ENCODE data around the gene APEH.

APEH gene

DNA sequence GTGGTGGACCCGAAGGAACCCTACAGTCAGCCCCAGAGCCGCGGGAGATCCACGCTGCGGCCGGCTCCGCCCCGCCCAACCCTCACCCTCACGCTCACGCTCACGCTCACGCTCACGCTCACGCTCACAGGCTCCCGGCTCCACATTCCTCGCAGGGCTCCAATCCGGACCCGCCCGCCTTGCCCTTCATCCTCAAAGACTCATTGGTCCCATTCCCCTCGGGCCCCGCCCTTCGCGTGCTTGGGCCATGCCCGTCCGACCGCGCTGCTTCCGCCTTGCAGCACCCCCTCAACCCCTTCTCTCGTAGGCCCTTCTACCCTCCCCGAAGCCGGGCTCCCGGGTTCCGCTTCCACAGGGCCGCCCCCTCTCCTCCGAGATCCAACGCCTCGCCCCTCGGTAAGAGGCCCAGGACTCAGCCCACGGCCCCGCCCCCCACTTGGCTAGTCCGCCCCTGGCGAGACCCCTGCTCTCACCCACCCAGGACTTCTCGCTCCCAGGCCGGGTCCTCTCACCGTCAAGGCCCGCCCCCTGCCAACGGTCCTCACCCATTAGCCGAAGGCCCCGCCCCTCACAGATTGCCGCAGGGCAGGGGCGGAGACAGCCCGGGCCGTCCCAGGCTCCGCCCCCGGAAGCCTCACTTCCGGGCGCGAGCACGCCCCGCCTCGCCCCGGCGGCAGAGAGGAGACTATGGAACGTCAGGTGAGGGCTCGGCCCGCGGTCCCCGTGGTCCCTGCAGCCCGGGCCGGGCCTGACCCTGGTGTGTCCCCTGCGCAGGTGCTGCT lies at the start of gene APEH:
APEH (plus strand) TSS at position 637 of the 782 bp plus-strand sequence; CDS start at position 688, 51 bp downstream.
- peak; percentile 89 to 99 (median 94) for DNase-seq (ENCODE audit: low read depth in 4 of 4, low spot score in 1 of 4)

DNA sequence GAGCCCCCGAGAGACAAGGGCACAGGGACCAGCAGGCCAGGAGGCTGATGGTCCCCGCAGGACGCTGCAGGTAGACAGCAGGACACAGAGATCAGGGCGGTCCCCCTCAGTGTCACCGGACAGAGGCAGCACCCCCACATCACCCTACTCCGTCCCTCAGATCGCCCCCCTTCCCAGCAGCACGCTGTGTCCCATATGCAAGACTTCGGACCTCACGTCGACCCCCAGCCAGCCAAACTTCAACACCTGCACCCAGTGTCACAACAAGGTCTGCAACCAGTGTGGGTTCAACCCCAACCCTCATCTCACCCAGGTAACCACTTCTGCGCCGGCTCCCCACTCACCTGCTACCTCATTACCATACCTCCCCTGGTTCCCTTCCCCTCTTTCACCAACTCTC lies 49.1 kb upstream of the APEH start:
- no peak for DNase-seq (ENCODE audit: low read depth in 4 of 4, low spot score in 1 of 4)

DNA sequence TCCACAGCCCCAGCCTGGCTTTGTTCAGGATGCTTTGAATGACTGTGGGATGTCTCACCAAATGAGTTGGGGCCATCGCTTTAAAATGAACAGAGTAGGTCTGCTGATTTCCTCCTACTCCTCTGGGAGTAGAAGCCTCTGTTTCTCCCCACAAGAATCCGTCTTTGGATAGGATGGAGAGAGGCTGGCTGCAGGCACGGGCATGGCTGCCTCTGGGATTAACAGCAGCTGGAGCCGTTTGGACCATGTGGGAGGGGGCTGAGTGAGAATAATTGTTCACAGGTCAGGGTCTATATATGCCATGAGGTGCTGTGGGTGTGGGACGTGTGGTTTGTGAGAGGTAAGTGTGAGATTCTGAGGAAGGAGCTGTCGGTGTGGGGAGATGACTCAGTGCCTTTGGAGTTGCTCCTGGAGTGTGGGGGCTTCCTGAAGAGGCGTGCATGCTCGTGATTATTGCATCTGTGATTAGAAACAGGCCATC lies 48.0 kb upstream of the APEH start:
- no peak for DNase-seq (ENCODE audit: low read depth in 4 of 4, low spot score in 1 of 4)

DNA sequence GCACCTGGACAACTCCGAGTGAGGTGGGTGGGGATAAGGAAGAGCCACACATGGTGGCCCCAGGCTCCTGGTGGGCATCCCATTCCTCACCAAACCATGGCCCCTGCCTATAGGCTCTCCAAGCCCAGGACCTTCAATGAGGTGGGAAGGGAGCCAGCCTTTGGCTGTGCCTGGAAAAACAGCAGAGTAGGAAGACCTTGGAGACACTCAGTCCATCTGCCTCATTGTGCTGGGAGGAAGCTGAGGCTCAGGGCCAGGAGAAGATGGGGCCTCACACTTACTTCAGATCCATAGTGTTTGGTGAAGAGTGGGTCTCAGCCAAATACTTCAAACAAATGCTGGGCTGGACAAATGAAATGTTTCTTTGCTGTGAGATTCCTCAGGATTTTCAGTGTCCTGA lies 47.4 kb upstream of the APEH start:
- no peak for DNase-seq (ENCODE audit: low read depth in 4 of 4, low spot score in 1 of 4)

DNA sequence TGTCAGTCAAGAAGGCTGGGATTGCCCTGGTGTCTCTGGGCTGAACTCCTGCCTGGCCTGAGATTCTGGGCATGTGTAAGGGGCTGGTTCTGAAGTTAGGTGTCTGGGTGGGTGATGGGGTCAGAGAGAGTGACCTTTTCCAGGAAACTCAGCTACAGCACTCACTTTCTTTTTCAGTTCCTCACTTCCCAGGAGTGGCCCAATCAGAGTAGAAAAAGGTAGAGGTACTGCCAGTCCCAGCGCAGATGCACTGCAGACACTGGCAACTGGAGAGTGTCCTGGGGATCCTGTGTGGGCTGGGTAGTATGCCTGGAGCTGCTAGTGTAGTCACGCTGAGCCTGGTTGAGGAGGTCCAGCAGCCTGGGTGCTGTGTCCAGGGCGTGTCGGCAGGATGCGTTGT lies 46.5 kb upstream of the APEH start:
- no peak for DNase-seq (ENCODE audit: low read depth in 4 of 4, low spot score in 1 of 4)

DNA sequence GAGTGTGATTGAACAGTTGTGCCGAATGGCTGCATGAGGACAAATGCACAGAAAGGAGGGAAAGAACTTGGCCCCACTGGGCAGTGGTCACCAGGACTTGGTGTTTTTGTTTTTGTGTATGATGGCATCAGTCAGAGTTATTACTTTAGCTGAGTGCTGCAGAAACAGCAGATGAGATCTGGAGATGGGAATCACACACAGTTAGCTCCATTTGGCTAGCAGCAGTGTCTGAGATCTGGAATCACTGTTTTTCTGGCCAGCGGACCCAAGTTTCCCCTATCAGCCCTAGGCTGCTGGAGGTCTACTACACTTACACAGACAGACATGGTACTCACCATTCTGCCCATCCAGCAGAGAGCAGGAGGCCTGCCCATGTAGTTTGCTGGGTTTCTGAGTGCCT lies 45.9 kb upstream of the APEH start:
- no peak for DNase-seq (ENCODE audit: low read depth in 4 of 4, low spot score in 1 of 4)

DNA sequence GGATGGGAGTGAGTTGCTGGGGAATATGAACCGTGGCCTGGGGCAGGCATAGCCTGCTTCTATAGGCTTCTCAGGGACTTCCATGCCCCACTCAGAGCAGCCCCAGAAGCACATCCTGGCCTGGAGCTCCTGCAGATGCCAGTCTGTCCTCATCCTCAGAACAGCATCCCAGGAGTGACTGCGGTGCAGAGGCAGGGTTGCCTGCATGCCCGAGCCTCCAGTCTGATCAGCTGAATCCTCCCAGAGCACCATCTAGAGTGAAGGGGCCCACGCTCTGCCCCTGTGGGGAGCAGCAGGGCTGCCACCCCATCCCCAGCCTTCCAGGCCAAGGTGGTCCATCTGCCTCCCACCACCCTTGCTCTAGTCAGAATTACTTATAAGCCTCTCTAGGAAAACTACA lies 44.7 kb upstream of the APEH start:
- DNase-seq (ENCODE audit: low read depth in 4 of 4, low spot score in 1 of 4): no peak

DNA sequence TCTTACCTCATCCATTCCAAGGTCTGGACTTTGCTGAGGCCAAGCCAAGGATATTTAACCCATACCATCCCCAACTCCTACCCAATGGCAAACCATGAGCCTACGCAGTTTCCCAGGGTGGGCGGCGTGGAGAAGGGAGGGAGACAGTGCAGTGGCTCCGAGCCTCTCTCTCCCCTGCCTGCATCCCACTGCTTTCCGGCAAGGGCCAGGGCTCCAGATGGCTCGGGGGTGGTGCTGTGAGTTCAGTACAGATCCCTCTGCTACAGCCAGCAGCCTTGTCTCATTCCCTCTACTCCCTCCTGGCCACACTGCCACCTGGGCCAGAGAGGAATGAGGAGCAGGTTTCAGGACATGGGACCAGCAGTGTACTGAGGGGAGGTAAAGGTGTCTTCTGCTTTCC lies 44.3 kb upstream of the APEH start:
- no peak for DNase-seq (ENCODE audit: low read depth in 4 of 4, low spot score in 1 of 4)

DNA sequence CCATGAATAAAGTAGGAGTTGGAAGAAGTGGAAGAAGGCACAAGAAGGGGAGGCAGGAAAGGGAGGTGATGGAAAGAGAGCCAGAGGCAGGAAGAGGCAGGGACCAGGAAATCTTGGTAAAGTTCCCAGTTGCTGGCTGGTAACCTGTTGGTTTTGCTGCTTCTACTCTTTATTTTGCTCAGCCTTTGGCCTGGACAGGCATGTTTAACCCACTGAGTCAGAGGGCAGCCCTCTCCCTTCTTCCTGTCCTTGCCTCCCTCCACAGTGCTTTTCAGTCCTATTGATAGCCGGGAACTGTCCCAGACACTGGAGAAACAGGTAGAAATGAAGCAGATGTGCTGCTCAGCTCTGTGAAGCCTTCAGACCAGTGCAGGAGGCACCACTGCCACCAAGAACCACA lies 43.4 kb upstream of the APEH start:
- DNase-seq (ENCODE audit: low read depth in 4 of 4, low spot score in 1 of 4): no peak

DNA sequence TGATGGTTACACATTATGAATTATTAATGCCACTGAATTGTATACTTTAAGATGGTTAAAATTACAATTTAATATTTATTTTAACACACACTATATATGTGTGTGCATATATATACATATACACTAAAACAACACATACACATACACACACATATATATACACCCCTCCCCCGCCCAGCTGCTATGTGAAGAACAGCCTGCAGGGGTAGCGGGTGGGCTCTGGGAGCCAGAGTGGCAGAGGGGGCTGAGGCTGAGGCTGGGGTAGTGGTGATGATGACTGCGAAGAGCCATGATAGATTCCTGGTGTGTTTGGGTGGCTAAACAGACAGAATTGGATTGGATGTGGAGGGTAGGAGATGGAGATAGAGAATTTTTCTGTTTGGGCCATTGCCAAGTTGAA lies 39.4 kb upstream of the APEH start:
- DNase-seq (ENCODE audit: low read depth in 4 of 4, low spot score in 1 of 4): no peak

DNA sequence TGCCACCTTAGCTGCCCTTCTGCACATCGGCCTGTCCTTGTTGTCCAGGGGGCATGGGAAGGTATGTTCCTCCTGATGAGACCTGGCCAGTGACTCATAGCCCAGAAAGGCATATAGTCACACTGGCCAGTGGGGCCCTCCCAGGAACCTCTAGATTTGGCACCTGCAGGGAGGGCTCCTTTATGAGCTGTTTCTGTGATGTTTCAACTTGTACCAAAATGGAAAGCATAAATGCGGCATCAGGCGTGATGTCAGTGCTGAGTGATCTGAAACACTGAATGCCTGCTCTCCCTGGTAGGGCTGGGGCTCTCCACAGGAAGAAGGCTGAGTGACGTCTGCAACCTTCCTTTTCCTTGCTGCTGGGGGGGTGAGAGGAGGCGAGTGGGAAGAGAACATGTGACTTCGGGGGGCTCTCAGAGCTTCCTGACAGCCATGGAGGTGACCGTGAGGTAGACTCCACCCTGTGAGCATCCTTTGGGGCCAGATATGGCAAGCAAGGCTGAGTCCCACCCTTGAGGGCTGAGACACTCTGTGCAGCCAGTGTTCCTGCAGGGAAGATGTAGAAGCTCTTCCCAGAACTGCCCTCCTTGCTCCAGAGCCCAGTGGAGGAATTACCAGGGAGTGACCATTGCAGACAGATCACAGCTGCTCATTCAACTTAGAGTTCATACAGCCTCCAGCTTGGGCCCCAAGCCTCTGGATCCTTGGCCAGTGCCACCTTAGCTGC lies 37.1 kb upstream of the APEH start:
- DNase-seq (ENCODE audit: low read depth in 4 of 4, low spot score in 1 of 4): no peak

DNA sequence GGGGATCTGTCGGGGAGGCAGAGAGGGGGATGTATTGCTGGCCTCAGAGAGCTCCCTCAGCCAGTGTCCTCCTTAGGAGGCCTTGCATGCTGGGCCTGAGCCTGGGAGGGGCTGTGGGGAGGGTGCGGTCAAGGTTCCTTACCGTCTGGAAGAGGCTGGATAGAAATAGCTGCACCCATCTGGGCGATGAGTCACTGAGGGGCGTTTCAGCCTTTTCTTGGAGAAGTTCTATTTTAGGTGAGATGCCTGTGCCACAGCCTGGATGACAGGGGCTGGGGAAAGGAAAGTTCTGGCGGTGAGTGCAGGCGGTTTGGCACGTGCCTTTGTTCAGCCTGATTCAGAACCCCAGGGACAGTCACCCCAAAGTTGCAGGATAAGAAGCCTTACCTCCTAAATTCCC lies 35.7 kb upstream of the APEH start:
- DNase-seq (ENCODE audit: low read depth in 4 of 4, low spot score in 1 of 4): no peak

DNA sequence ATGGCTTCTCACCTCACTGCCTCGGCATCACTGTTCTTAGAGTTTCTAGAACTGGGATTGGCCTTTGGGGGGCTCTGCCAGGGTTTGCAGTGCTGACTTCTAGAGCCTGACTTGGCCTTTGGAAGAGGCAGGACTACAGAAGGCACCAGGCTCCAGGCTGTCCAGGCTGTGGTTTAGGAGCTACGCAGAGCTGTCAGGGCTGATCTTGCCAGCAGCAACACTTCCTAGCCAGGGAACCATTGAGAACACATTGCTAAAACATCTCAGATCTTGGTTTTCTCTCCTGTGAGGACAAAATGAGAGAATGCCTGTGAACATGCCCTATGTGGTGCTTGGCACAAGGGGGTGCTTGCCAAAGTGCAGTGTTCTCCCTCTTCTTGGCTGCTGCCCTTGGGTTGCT lies 34.6 kb upstream of the APEH start:
- DNase-seq (ENCODE audit: low read depth in 4 of 4, low spot score in 1 of 4): no peak

DNA sequence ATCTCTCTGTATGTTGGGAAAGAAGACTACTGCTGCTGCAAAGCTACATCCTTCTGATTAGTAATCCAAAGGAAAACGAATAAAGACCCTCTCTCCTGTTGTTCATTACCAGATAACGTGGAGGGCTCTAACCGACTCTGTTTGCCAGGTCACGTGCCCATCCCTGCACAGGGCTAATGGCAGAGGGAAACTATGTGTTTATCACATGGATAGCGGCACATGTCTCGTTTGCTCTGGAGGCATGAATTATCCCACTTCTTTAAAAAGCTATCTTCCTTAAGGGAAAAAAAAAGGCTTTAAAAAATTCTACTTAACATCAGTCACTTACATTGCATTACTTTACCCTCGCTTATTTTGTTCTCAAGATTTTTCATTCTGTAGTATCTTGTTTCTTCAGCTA lies 32.9 kb upstream of the APEH start:
- DNase-seq (ENCODE audit: low read depth in 4 of 4, low spot score in 1 of 4): no peak

DNA sequence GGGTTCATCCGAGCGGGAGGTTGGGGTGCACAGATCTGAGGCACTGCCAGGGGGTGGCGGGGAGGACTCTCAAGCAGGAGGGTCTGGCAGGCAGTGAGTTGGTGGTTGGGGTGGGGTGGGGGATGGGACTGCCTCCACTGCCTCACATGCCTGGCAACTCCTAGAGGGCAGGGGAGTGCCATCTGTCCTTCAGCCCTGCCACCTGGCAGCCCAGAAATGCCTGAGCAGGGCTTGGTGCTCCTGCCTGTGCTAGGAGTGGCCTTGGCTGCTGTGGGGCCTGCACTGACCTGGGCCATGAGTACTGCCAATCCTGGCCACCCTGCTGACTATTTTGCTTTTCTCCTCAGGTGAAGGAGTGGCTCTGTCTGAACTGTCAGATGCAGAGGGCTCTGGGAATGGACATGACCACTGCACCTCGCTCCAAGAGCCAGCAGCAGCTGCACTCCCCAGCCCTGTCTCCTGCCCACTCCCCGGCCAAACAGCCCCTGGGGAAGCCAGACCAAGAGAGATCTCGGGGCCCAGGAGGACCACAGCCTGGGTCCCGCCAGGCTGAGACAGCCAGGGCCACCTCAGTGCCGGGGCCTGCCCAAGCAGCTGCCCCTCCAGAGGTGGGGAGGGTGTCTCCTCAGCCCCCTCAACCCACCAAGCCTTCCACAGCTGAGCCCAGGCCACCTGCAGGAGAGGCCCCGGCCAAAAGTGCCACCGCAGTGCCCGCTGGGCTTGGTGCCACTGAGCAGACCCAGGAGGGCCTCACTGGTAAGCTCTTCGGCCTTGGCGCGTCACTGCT lies 32.0 kb upstream of the APEH start:
- DNase-seq (ENCODE audit: low read depth in 4 of 4, low spot score in 1 of 4): no peak

DNA sequence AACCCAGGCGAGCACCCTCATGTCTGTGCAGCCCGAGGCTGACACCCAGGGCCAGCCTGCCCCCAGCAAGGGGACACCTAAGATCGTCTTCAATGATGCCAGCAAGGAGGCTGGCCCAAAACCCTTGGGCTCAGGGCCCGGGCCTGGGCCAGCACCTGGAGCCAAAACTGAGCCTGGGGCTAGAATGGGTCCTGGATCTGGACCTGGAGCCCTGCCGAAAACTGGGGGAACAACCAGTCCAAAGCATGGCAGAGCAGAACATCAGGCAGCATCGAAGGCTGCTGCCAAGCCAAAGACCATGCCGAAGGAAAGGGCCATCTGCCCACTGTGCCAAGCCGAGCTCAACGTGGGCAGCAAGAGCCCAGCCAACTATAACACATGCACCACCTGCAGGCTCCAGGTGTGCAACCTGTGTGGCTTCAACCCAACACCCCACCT lies 31.4 kb upstream of the APEH start:
- no peak for DNase-seq (ENCODE audit: low read depth in 4 of 4, low spot score in 1 of 4)

DNA sequence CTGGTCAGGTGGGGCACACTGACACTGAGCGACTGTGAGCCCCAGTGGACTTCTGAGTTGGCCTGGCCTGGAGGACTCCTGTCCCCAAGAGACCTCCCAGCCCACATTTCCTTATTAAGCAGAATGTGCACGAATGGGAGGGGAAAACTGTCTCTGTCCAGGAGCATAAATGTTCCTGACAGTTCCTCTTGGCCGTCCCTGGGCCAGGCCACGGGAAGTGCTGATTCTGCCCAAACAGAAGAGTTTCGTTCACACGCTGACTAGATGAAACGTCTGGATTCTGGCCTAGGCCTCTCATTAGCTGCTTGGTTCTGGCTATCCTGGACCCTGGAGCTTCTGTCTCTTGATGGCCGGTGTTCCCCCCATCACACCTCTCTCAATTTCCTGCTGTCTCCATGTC lies 29.5 kb upstream of the APEH start:
- no peak for DNase-seq (ENCODE audit: low read depth in 4 of 4, low spot score in 1 of 4)

DNA sequence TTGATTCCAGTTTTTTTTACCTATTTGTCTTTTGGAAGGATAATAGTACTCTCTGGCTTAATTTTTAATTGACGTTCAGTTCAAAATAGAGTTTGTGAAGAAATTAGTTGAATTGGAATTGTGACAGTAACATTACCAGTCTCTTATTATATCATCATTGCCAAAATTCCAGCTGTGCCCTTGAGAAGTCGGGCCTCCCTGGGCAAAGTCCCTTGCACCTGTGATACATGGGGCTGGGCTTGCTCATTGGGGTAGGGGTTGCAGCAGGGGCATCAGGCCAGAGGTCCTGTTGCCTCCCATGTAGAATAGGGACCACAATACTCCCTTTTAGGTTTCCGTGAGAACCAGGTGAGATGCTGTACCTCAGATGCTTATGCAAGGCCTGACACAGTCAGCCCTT lies 27.9 kb upstream of the APEH start:
- DNase-seq (ENCODE audit: low read depth in 4 of 4, low spot score in 1 of 4): no peak

DNA sequence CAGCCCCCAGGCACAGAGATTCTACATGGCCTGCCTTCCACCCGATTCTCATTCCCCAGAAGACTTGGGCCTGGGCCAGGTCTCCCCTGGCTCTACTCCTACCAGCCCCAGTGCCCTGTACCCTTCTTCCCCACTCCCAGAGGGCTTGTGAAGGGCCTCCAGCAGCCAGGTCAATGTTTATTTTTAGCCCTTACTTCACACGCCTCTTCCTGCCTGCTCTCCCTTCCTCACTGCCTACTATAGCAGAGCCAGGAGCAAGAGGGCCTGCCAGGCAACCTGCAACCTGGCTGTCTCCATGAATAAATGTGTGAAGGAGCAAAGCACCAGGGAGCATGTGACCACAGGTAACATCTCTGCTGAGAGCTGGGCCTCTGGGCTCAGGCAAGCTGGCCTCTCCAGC lies 26.4 kb upstream of the APEH start:
- no peak for DNase-seq (ENCODE audit: low read depth in 4 of 4, low spot score in 1 of 4)

DNA sequence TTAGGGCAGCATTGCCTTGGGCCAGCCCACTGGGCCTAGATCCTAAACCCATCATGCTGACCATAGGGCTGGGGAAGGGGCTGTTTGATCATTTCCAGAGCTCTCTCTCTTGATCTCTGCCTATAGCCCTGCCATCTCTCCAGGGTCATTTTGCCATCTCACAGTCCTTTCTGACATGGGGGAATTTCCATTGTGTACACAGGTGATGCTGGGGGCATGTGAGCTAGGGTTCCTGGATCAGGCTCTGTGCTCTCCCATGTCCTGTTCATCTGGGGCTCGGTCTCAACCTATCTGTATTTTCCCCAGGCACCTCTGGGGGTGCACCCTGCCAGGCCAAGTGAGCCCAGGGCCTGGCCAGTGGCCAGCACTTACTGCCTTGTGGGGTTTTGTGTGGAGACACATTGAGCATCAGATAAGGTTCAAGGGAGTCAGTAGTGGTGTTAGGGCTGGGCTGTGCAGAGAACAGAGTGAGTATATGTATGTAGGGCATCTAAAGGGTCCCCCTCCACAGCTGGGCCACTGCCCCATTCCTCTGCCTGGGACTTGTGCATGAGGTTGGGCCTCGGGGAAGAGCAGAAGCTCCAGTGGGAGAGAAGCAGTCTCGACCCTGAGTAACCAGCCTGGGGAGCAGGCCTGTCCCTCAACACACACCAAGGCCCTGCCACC lies 25.7 kb upstream of the APEH start:
- no peak for DNase-seq (ENCODE audit: low read depth in 4 of 4, low spot score in 1 of 4)

DNA sequence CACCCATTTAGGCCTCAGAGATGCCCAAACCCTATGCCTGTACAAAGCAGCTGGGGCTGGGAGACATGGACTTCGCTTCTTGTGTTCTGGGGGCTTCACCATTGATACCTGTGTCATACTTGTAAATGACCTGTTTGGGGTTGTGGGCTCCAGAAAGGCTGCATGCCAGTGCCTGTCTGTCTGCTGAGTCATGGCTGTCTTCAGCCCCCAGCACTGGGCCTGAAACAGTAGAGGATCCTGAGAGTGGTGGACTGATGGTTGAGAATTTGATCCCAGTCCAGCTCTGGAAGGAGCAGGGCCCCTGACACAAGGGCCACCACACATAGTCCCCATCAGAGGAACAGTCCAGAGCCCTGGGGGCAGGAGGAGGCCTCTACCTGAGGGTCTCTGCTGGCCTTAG lies 24.6 kb upstream of the APEH start:
- no peak for DNase-seq (ENCODE audit: low read depth in 4 of 4, low spot score in 1 of 4)
